Endothelial cell of umbilical vein (primary cell): Measurements from ENCODE around the gene CACNA2D1.

Experiments
- EZH2 ChIP-seq: IDR thresholded peaks from 2 replicates; pipeline ENCODE4 v1.6.1; 2012; ENCODE audit warnings: borderline replicate concordance, low read depth, mild to moderate bottlenecking, moderate library complexity, low read length, inconsistent platforms; ENCODE audit not compliant: severe bottlenecking
- FOS ChIP-seq: IDR thresholded peaks from 2 replicates; pipeline ENCODE4 v1.6.1; 2011; ENCODE audit warnings: mild to moderate bottlenecking, low read length, moderate library complexity, borderline replicate concordance; ENCODE audit not compliant: insufficient read depth
- GATA2 ChIP-seq: IDR thresholded peaks from 2 replicates; pipeline ENCODE4 v1.7.0; 2011; ENCODE audit warnings: low read depth, mild to moderate bottlenecking, moderate library complexity, mixed read lengths, low read length; ENCODE audit not compliant: insufficient read length, insufficient read depth
- MAX ChIP-seq: IDR thresholded peaks from 2 replicates; pipeline ENCODE4 v1.6.1; 2011; ENCODE audit not compliant: insufficient read depth, insufficient read length
- MYC ChIP-seq: IDR thresholded peaks from one replicate; pipeline ENCODE4 v1.6.1; 2011; ENCODE audit warnings: mild to moderate bottlenecking, low read depth, low read length
- POLR2A ChIP-seq: IDR thresholded peaks from 2 replicates; pipeline ENCODE4 v1.6.1; 2012; ENCODE audit warnings: low read depth, mild to moderate bottlenecking, control low read depth, low read length
- POLR2AphosphoS5 ChIP-seq: IDR thresholded peaks from 2 replicates; pipeline ENCODE4 v1.6.1; 2012; ENCODE audit warnings: low read depth, mild to moderate bottlenecking, control low read depth, low read length, moderate library complexity; ENCODE audit not compliant: insufficient read depth
- TF ChIP-seq, protein P1 (sequence below), 2 donors: IDR thresholded peaks; 1 replicate in 1 of 2; 2 replicates in 1 of 2; pipeline ENCODE4 v1.5.1; 2011; ENCODE audit warnings: low read length in 2 of 2, mild to moderate bottlenecking in 2 of 2, moderate library complexity in 2 of 2, control low read depth in 1 of 2, inconsistent platforms in 1 of 2, low read depth in 1 of 2; ENCODE audit not compliant: insufficient read depth in 1 of 2; ENCODE audit errors: extremely low read depth in 1 of 2

DNA sequence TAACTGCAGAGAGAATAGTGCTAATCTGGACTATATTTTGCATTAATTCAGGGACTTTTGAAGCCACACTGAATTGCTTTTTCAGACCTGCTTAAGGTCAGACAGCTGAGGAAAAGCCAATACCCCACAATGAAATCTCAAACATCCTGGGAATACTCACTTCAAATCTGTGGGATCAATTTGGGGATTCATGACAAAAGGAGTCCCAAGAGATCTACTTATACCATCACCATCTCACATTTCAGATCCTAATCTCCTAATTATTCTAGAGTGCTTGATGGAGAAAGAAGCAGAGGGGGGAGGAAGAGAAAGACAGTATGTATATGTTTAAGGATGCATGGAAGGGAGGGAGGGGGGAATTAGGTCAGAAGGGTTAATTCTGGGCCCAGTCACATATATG, 202.2 kb downstream of the CACNA2D1 start:
- TF ChIP-seq, protein P1, sequence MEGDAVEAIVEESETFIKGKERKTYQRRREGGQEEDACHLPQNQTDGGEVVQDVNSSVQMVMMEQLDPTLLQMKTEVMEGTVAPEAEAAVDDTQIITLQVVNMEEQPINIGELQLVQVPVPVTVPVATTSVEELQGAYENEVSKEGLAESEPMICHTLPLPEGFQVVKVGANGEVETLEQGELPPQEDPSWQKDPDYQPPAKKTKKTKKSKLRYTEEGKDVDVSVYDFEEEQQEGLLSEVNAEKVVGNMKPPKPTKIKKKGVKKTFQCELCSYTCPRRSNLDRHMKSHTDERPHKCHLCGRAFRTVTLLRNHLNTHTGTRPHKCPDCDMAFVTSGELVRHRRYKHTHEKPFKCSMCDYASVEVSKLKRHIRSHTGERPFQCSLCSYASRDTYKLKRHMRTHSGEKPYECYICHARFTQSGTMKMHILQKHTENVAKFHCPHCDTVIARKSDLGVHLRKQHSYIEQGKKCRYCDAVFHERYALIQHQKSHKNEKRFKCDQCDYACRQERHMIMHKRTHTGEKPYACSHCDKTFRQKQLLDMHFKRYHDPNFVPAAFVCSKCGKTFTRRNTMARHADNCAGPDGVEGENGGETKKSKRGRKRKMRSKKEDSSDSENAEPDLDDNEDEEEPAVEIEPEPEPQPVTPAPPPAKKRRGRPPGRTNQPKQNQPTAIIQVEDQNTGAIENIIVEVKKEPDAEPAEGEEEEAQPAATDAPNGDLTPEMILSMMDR (IDR thresholded peaks at IDR 0.05; ENCODE audit: extremely low read depth in 1 of 2, insufficient read depth in 1 of 2, low read depth in 1 of 2, low read length in 2 of 2), result no peak
- TF ChIP-seq POLR2AphosphoS5, result no peak
- no peak for TF ChIP-seq MAX
- TF ChIP-seq POLR2A, result no peak
- TF ChIP-seq EZH2, result no peak
- TF ChIP-seq GATA2, result no peak
- no peak for TF ChIP-seq FOS
- TF ChIP-seq MYC, result no peak
